Measurements from ENCODE around the gene MTERF4. TPM values are rescaled to one million over a fixed set of nuclear protein-coding genes. Genes with fewer than 3 reads are reported as not detected.
"Not testable (repeated sequence)": the region's sequence is repeated elsewhere in the genome, so short reads cannot be mapped to it uniquely, and the experiment has no call there.

Gene MTERF4
- total and polyA plus RNA-seq, 2 of the 8 experiments (the other 6 are each of a cell fraction or from before 2014, with no cell fraction given): 25.9 to 28.5 TPM

- H4K8ac ChIP-seq (ENCODE audit: extremely low read depth, insufficient read depth, low read length); H3K4ac ChIP-seq (replicated peaks; ENCODE audit: insufficient read length, low read depth, low read length); H3K14ac ChIP-seq (ENCODE audit: insufficient read length); H2AK5ac ChIP-seq (ENCODE audit: low read depth, low read length); H3K23me2 ChIP-seq (ENCODE audit: low read depth, low read length); DNase-seq (ENCODE audit: low read depth in 1 of 2, low spot score in 2 of 2); H3K4me3 ChIP-seq (ENCODE audit: extremely low read depth in 1 of 4, insufficient read depth in 2 of 4, low read depth in 3 of 4, low read length in 4 of 4); H3K9ac ChIP-seq (replicated peaks in 1 of 4; ENCODE audit: extremely low read depth in 1 of 4, low read depth in 3 of 4, low read length in 3 of 4); H3K9me3 ChIP-seq (ENCODE audit: insufficient read depth in 2 of 2, low read depth in 1 of 2, low read length in 1 of 2); H4K5ac ChIP-seq (ENCODE audit: insufficient read length, low read depth, low read length); H2BK15ac ChIP-seq (ENCODE audit: low read length); H3K4me1 ChIP-seq (replicated peaks in 1 of 4; ENCODE audit: control insufficient read depth in 3 of 4, insufficient read depth in 4 of 4, low read length in 3 of 4); H3K4me2 ChIP-seq (ENCODE audit: insufficient read depth in 1 of 2, low read depth in 2 of 2, low read length in 2 of 2); H3K27ac ChIP-seq (ENCODE audit: low read depth, low read length); H4K91ac ChIP-seq (replicated peaks; ENCODE audit: insufficient read length, low read length); FAIRE-seq; H2BK20ac ChIP-seq (ENCODE audit: low read length); H3K56ac ChIP-seq (replicated peaks; ENCODE audit: insufficient read length, low read depth, low read length); H2BK12ac ChIP-seq (ENCODE audit: low read depth, low read length); H3K27me3 ChIP-seq (replicated peaks in 1 of 4; ENCODE audit: control insufficient read depth in 3 of 4, extremely low read depth in 1 of 4, insufficient read depth in 3 of 4, low read length in 3 of 4); H2BK120ac ChIP-seq (replicated peaks; ENCODE audit: low read depth, low read length); H4K20me1 ChIP-seq (replicated peaks in 1 of 2; ENCODE audit: control insufficient read depth in 1 of 2, insufficient read depth in 2 of 2, low read length in 2 of 2); H3K79me1 ChIP-seq (ENCODE audit: low read depth, low read length); H2BK5ac ChIP-seq (ENCODE audit: low read depth, low read length); H3K23ac ChIP-seq (ENCODE audit: insufficient read length); H2AFZ ChIP-seq (ENCODE audit: low read length); H3K18ac ChIP-seq (ENCODE audit: extremely low read depth, low read length): not testable (repeated sequence)
- POLR2A ChIA-PET (ENCODE audit: partially characterized antibody): interaction anchor here (1.5 kb wide), 1 partner anchor 9 kb away, joined by 3 read pairs; no protein-coding TSS in a partner anchor
- CTCF ChIA-PET (ENCODE audit: partially characterized antibody): interaction anchor here (1.0 kb wide), 1 partner anchor 253 kb away, joined by 3 read pairs; no protein-coding TSS in a partner anchor
- peaks cover 0 to 18% of the 10 kb centered on the region in 2 experiments; a peak in 2 of 4 replicates for H3K79me2 ChIP-seq (ENCODE audit: control insufficient read depth in 1 of 2, insufficient read depth in 2 of 2, low read length in 2 of 2)
- H3K36me3 ChIP-seq (ENCODE audit: control insufficient read depth in 2 of 4, insufficient read depth in 4 of 4, low read length in 3 of 4): peaks cover 0 to 18% (median 2%) of the 10 kb centered on the region in 4 experiments; a peak in 6 of 8 replicates
- 88% methylated on average over 10 of the region's 10 CpGs; no CpG with 5 or more reads in 1 of the 2 experiments for WGBS, 2 experiments (ENCODE audit: extremely low coverage in 1 of 2, insufficient coverage in 1 of 2, insufficient read length in 1 of 2, insufficient replicate concordance in 2 of 2, low coverage in 1 of 2, low lambda C conversion rate in 2 of 2, missing lambda C conversion rate in 1 of 2)
These were observed 2.5 kb upstream of the MTERF4 start for GRCh38 chr2:241104611-241105010.

All from H1 (cell line).